OCI-LY3 (cell line): ENCODE measurements around the gene CLDN16.

Experiments used
- CTCF ChIP-seq: fragments of 200-600, 300-600 bp; sonication (generic); IDR thresholded peaks from 2 replicates; pipeline ENCODE4 v1.5.1; 2014; ENCODE audit warnings: antibody characterized with exemption, low read length, low read depth
- EZH2phosphoT487 ChIP-seq: fragments of 200-600 bp; shearing (Covaris generic); IDR thresholded peaks from 2 replicates; pipeline ENCODE4 v1.6.1; 2018; ENCODE audit warnings: antibody characterized with exemption, mixed run types, low read depth

GRCh38 chr3:190458040-190458439 is 70.1 kb downstream of the CLDN16 start:
- peak; percentile 30 for TF ChIP-seq CTCF
- TF ChIP-seq EZH2phosphoT487 = no peak
